Neural cell (in vitro differentiated cells): ENCODE data around the gene RMRP.

Source experiments
- CTCF ChIP-seq: fragments of 450-650 bp; IDR thresholded peaks from 2 replicates; pipeline ENCODE4 v1.5.1; 2014; ENCODE audit warnings: antibody characterized with exemption, mild to moderate bottlenecking, moderate library complexity; ENCODE audit not compliant: poor library complexity, severe bottlenecking
- EP300 ChIP-seq: fragments of 450-650 bp; conservative IDR thresholded peaks from 2 replicates; pipeline ENCODE4 v1.6.1; 2014; ENCODE audit warnings: antibody characterized with exemption, mild to moderate bottlenecking, moderate library complexity; ENCODE audit not compliant: poor library complexity, severe bottlenecking
- EZH2 ChIP-seq: fragments of 200-600, 300-800 bp; shearing (Covaris generic), sonication (generic); IDR thresholded peaks from 2 replicates; pipeline ENCODE4 v1.6.1; 2014; ENCODE audit warnings: antibody characterized with exemption, low read length, borderline replicate concordance, mild to moderate bottlenecking; ENCODE audit not compliant: insufficient read depth, poor library complexity, severe bottlenecking
- MXI1 ChIP-seq: fragments of 450-650 bp; conservative IDR thresholded peaks from 2 replicates; pipeline ENCODE4 v1.6.1; 2014; ENCODE audit warnings: antibody characterized with exemption, mild to moderate bottlenecking; ENCODE audit not compliant: poor library complexity, severe bottlenecking
- POLR2AphosphoS5 ChIP-seq: IDR thresholded peaks from 2 replicates; pipeline ENCODE4 v1.6.1; 2012
- RAD21 ChIP-seq: fragments of 450-650 bp; conservative IDR thresholded peaks from 2 replicates; pipeline ENCODE4 v1.6.1; 2014; ENCODE audit warnings: antibody characterized with exemption, mild to moderate bottlenecking, moderate library complexity
- SMC3 ChIP-seq: fragments of 450-650 bp; conservative IDR thresholded peaks from 2 replicates; pipeline ENCODE4 v1.6.1; 2014; ENCODE audit warnings: antibody characterized with exemption, mild to moderate bottlenecking, moderate library complexity; ENCODE audit not compliant: poor library complexity
- TAF1 ChIP-seq: IDR thresholded peaks from 2 replicates; pipeline ENCODE4 v1.6.1; 2012; ENCODE audit warnings: low read depth

- no peak for TF ChIP-seq EZH2
- TF ChIP-seq CTCF, result no peak
- no peak for TF ChIP-seq RAD21
- TF ChIP-seq SMC3, result no peak
- TF ChIP-seq EP300, result no peak
- no peak for TF ChIP-seq MXI1
- no peak for TF ChIP-seq POLR2AphosphoS5
- TF ChIP-seq TAF1, result no peak
Measured at GRCh38 chr9:35666549-35666948, 8.7 kb upstream of the RMRP start.
